ENCODE data around the gene ULBP1. TPM values are rescaled to one million over a fixed set of nuclear protein-coding genes. Genes with fewer than 3 reads are reported as not detected.
"Not testable (repeated sequence)": the region's sequence is repeated elsewhere in the genome, so short reads cannot be mapped to it uniquely, and the experiment has no call there.

Gene ULBP1
- total RNA-seq, 1 donor from 2014 or later, result 0.48 TPM

- Mint-ChIP-seq H3K27me3 (peaks cover 80% of the 10 kb centered on the region), H3K9me3 (no peaks in the 10 kb centered on the region), H3K27ac (no peak overlapping the region), H3K4me1 (ENCODE audit: unreplicated experiment) (no peaks in the 10 kb centered on the region), H3K36me3 (no peaks in the 10 kb centered on the region), H3K4me3 (no peak overlapping the region)
- DNase-seq (ENCODE audit: extremely low spot score, unreplicated experiment), result no peak
- no peak for TF ChIP-seq CTCF (conservative IDR thresholded peaks at IDR 0.05)
Measured at GRCh38 chr6:149948011-149948410, 15.7 kb upstream of the ULBP1 start.

GRCh38 chr6:149948616-149949015, 15.1 kb upstream of the ULBP1 start:
- TF ChIP-seq CTCF (conservative IDR thresholded peaks at IDR 0.05), result no peak
- DNase-seq (ENCODE audit: extremely low spot score, unreplicated experiment), result no peak
- H3K4me3 Mint-ChIP-seq, result no peak overlapping the region
- no peaks in the 10 kb centered on the region for H3K4me1 Mint-ChIP-seq (ENCODE audit: unreplicated experiment)
- H3K36me3 Mint-ChIP-seq, result no peaks in the 10 kb centered on the region
- H3K9me3 Mint-ChIP-seq, result no peaks in the 10 kb centered on the region
- no peak overlapping the region for H3K27ac Mint-ChIP-seq
- H3K27me3 Mint-ChIP-seq, result peaks cover 80% of the 10 kb centered on the region

- Mint-ChIP-seq H3K4me1 (ENCODE audit: unreplicated experiment) (no peaks in the 10 kb centered on the region), H3K9me3 (no peaks in the 10 kb centered on the region), H3K27me3 (peaks cover 81% of the 10 kb centered on the region), H3K36me3 (no peaks in the 10 kb centered on the region), H3K4me3 (no peak overlapping the region), H3K27ac (no peak overlapping the region)
- no peak for DNase-seq (ENCODE audit: extremely low spot score, unreplicated experiment)
- no peak for TF ChIP-seq CTCF (conservative IDR thresholded peaks at IDR 0.05)
Measured at GRCh38 chr6:149950423-149950822, 13.3 kb upstream of the ULBP1 start.

GRCh38 chr6:149951096-149951495, 12.6 kb upstream of the ULBP1 start:
- Mint-ChIP-seq H3K27ac (no peak overlapping the region), H3K36me3 (no peaks in the 10 kb centered on the region), H3K9me3 (no peaks in the 10 kb centered on the region), H3K27me3 (peaks cover 85% of the 10 kb centered on the region), H3K4me1 (ENCODE audit: unreplicated experiment) (no peaks in the 10 kb centered on the region), H3K4me3 (no peak overlapping the region)
- no peak for DNase-seq (ENCODE audit: extremely low spot score, unreplicated experiment)
- TF ChIP-seq CTCF (conservative IDR thresholded peaks at IDR 0.05), result no peak

- TF ChIP-seq CTCF (conservative IDR thresholded peaks at IDR 0.05), result no peak
- Mint-ChIP-seq H3K4me1 (ENCODE audit: unreplicated experiment) (no peaks in the 10 kb centered on the region), H3K27ac (no peak overlapping the region), H3K36me3 (no peaks in the 10 kb centered on the region), H3K27me3 (peaks cover 83% of the 10 kb centered on the region), H3K4me3 (no peak overlapping the region), H3K9me3 (no peaks in the 10 kb centered on the region)
- no peak for DNase-seq (ENCODE audit: extremely low spot score, unreplicated experiment)
Measured at GRCh38 chr6:149951626-149952025, 12.1 kb upstream of the ULBP1 start.

- not testable (repeated sequence) for H3K36me3 Mint-ChIP-seq; H3K4me3 Mint-ChIP-seq; H3K9me3 Mint-ChIP-seq; H3K27ac Mint-ChIP-seq; H3K4me1 Mint-ChIP-seq (ENCODE audit: unreplicated experiment)
- DNase-seq (ENCODE audit: extremely low spot score, unreplicated experiment), result peak; percentile 15
- H3K27me3 Mint-ChIP-seq, result peaks cover 90% of the 10 kb centered on the region
Measured at GRCh38 chr6:149953390-149953789, 10.4 kb upstream of the ULBP1 start.

GRCh38 chr6:149953934-149954327, 9.8 kb upstream of the ULBP1 start:
- H3K27me3 Mint-ChIP-seq, result peaks cover 88% of the 10 kb centered on the region
- not testable (repeated sequence) for H3K27ac Mint-ChIP-seq; H3K36me3 Mint-ChIP-seq; DNase-seq (ENCODE audit: extremely low spot score, unreplicated experiment); H3K4me3 Mint-ChIP-seq; H3K9me3 Mint-ChIP-seq; H3K4me1 Mint-ChIP-seq (ENCODE audit: unreplicated experiment)

GRCh38 chr6:149954328-149954983, 9.3 kb upstream of the ULBP1 start:
- H3K27me3 Mint-ChIP-seq, result peaks cover 88% of the 10 kb centered on the region
- not testable (repeated sequence) for H3K27ac Mint-ChIP-seq; H3K9me3 Mint-ChIP-seq; H3K36me3 Mint-ChIP-seq; H3K4me1 Mint-ChIP-seq (ENCODE audit: unreplicated experiment); H3K4me3 Mint-ChIP-seq
- peak; percentile 40 for DNase-seq (ENCODE audit: extremely low spot score, unreplicated experiment)

- H3K36me3 Mint-ChIP-seq; H3K4me1 Mint-ChIP-seq (ENCODE audit: unreplicated experiment); H3K27ac Mint-ChIP-seq; H3K9me3 Mint-ChIP-seq: not testable (repeated sequence)
- peak overlapping the region; percentile 79 for H3K4me3 Mint-ChIP-seq
- peaks cover 88% of the 10 kb centered on the region for H3K27me3 Mint-ChIP-seq
- DNase-seq (ENCODE audit: extremely low spot score, unreplicated experiment), result peak; percentile 7
Measured at GRCh38 chr6:149954984-149955653, 8.6 kb upstream of the ULBP1 start.
